HL-60/S4 treated with retinoic acid at 250 ng/mL for 4 days and 3 days (cell line): Measurements from ENCODE around the gene PDZD2.
"Not testable (repeated sequence)": the region's sequence is repeated elsewhere in the genome, so short reads cannot be mapped to it uniquely, and the experiment has no call there.

Source experiments
- in situ Hi-C: fragments of 300-500 bp; cut with MboI; formaldehyde crosslinking; loops from 2 replicates; pipeline ENCODE4 v1.7.0; 2022; ENCODE audit warnings: low sequenced_read_pairs

The PDZD2 gene

GRCh38 chr5:32116574-32117313 is 477.8 kb downstream of the PDZD2 start:
- in situ Hi-C loops, result no loop called here

DNA sequence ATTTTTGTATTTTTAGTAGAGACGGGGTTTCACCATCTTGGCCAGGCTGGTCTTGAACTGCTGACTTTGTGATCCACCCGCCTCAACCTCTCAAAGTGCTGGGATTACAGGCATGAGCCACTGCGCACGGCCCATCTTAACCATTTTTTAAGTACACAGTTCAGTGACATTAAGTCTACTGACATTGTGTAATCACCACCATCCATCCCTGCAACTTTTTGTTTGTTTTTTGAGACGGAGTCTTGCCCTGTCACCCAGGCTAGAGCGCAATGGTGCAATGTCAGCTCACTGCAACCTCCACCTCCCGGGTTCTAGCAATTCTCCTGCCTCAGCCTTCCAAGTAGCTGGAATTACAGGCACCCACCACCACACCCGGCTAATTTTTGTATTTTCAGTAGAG is 480.0 kb downstream of the PDZD2 start:
- in situ Hi-C loops, result not testable (repeated sequence)

GRCh38 chr5:32123058-32123805 is 484.3 kb downstream of the PDZD2 start:
- in situ Hi-C loops, result no loop called here

- in situ Hi-C loops, result no loop called here
These were observed 485.2 kb downstream of the PDZD2 start for GRCh38 chr5:32123889-32124676.

- in situ Hi-C loops, result no loop called here
These were observed 487.8 kb downstream of the PDZD2 start for GRCh38 chr5:32126691-32127090.

DNA sequence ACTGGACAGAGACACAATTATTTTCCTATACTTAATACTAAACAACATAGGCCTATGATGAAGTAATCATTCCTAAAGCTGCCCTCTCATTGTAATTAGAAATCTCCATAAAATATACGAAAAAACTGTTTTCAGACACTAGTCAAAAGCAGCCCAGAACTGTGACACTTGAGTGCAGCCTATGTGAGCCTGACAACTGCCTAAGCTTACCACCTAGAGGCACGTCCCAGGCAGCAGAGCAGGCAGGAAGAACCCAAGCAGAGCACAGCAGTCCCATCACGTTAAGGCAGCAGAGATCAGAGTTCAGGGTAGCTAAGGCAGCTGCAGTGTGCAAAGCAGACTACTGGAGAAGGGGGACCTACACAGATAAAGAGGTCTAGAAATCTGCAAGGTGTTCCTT is 488.8 kb downstream of the PDZD2 start:
- in situ Hi-C loops, result no loop called here

GRCh38 chr5:32129074-32129598 is 490.2 kb downstream of the PDZD2 start:
- in situ Hi-C loops, result no loop called here

DNA sequence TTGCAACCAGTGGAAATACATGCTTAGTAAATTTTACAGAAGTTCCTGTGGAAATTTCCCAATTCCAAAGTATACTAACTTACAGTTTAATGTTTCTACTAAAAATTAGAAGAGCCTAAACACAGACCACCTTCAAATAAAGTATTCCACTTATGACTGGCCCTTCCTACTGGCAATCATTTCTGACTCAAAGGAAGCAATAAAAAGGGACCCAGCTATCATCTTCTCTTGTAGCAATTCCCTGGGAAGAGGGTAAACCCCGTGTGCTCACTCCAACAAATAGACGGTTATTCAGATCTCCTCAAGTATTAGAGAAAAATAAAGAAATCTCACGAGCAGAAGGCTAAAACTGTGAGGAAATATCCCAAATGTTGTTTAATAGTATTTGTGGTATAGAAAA is 491.9 kb downstream of the PDZD2 start:
- in situ Hi-C loops, result no loop called here

DNA sequence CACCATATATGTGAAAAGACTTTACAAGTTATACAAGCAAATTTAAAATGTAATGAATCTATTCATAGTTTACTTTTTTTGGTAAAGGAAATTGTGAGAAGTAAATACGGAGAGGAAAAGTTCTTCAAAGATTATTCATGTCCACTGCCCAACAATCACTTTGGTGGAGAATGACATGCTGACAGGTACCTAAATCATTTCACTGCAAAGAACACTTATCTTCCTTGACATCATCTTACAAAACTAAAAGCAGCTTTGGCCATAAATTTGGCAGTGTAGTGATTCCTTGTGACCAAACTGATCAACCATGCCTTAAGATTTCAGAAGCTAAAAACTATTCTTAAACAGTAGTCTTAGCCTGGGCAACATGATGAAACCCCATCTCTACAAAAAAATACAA is 492.7 kb downstream of the PDZD2 start:
- in situ Hi-C loops, result no loop called here

DNA sequence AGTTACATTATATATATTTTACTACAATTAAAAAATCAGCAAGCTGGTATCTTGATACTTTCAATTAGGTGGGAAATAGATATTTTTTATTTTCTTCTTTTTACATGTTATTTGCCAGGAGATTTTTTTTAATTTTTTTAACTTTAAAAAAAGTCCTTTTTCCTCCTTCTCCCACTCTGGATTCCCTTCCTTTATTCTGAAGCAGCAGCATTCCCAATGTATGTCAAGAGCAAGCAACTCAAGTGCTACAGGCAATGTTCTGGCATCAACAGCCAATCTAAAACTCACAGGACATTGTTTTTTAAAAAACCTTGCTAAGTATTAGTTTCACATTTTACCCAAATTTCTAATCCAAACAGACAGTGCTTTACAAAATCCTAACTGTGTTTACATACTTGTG is 493.8 kb downstream of the PDZD2 start:
- in situ Hi-C loops, result no loop called here

DNA sequence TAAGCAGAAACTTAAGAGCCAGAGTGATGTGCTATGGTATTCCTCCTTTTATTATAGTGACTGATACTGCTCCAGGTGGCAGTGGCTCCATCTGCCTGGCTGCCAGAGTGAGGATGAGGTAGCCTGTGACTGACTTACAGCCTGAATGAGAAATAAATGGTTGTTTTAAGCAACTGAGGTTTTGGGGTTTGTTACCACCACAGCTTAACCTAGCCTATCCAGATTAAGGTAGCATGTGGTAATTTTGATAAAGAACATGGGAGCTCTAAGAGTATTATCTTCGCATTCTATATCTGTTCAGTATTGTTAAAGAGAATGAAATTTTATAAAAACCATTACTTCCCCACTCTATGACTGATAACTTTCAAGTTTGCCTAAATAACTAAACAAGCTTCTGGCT is 496.2 kb downstream of the PDZD2 start:
- in situ Hi-C loops, result no loop called here

DNA sequence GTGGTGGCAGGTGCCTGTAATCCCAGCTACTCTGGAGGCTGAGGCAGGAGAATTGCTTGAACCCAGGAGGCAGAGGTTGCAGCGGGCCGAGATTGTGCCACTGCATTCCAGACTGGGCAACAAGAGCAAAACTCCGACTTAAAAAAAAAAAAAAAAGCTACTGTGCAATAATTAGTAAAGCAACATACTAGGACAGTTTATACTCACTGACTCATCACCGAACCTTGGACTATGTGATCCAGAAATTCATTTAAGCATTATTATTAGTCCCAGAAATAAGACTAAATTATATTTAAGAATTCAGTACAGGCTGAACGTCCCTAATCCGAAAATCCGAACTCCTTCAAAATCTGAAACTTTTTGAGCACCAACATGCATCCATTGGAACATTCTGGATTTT is 497.4 kb downstream of the PDZD2 start:
- in situ Hi-C loops, result no loop called here

DNA sequence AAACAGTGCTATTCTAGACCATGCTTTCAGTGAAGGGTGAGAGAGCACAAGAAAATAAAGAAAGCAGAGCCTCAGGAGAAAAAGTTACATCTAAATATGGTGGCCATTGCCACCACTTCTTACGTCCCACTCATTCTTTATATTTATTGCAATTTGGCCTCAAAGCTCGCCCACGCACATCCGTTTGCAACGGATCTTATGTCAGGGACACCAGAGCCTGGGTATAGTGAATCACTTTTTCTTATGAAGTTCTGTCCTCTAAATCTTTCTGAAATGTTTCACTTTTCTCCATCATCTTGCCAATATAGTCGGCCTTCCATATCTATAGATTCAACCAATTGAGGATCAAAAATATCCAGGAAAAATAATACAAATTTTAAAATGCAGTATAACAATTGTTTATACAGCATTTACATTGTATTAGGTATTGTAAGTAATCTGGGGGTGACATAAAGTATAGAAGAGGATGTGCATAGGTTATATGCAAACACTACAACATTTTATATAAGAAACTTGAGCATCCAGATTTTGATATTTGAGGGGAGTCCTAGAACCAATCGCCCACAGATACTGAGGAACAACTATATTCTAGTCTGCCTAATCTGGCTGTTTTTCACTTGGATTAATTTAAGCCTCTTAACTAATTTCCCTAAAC is 500.0 kb downstream of the PDZD2 start:
- in situ Hi-C loops, result no loop called here

GRCh38 chr5:32143617-32144377 is 504.9 kb downstream of the PDZD2 start:
- in situ Hi-C loops, result no loop called here

DNA sequence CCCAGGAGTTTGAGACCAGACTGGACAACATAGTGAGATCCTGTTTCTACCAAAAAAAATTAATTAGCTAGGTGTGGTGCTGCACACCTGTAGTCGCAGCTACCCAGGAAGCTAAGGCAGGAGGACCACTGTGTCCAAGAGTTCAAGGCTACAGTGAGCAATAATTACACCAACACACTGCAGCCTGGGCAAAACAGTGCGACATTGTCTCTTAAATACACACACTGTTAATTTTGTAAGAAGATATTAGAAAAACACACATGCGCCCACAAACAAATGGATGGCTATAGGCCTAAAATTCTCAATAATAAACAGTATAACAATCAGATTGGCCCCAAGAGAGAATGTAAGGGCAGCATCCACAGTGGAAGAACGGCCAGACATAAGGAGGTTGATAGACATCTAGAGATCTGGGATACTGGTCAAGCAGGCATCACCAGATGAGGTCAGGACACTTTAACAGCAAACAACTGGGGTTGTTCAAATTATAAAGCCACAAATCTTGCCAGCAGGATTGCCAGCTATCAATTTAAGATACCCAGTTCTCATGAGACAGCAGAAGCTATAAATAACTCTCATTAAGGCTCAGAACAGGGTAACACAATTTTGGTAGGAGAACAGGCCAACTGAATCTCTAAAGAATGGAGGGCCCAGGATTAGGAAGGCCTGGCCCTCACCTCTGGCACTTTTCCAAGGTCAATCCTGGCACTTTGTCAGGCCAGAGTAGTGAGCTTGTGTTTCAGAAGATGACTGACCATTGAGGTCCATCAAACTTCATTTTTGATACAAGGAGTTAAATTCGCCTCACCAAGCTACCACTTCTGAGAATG is 505.7 kb downstream of the PDZD2 start:
- in situ Hi-C loops, result no loop called here

DNA sequence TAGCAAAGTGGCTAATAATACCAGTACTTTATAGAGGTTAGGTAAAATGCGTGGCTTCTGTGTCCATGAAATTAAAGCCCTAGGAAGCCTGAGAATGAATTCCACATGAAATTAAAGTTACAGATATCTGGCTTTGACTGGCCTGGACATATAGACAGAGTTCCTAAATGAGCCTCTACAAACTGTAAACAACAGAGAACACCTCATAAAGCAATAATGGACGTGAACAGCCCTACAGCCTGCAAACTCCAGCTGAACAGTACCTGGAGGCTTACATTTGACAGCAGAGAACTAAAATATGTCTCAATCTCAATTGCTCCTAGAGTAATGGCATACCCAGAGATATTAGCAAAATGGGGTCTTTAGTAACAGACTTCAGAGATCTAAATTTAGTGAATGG is 506.4 kb downstream of the PDZD2 start:
- in situ Hi-C loops, result no loop called here

GRCh38 chr5:32147236-32147635 is 508.3 kb downstream of the PDZD2 start:
- in situ Hi-C loops, result no loop called here

- in situ Hi-C loops, result no loop called here
These were observed 509.0 kb downstream of the PDZD2 start for GRCh38 chr5:32147959-32148358.

- in situ Hi-C loops, result no loop called here
These were observed 511.4 kb downstream of the PDZD2 start for GRCh38 chr5:32150366-32150765.
